Activated naive CD4-positive, alpha-beta T cell treated with anti-CD3 and anti-CD28 coated beads, Interleukin-2, amount 10 ng/mL, durations not matched to agents 7 days and 5 days (primary cell): ENCODE results near the gene CACNA2D3.

Source experiments
- CTCF ChIA-PET: fragments of 350-600 bp; sonication (Branson Sonifier 250); formaldehyde crosslinking; loops from one replicate; lab custom pipeline; 2021; ENCODE audit warnings: antibody characterized with exemption; lab: Charles Lee
- DNase-seq: peaks from one replicate; pipeline ENCODE4 v3.0.0-alpha.2; 2020
- H3K27ac Mint-ChIP-seq: one replicate; pipeline ENCODE4 v1.8.0; 2021; ENCODE audit warnings: mild to moderate bottlenecking, moderate library complexity, mixed read lengths
- H3K27me3 Mint-ChIP-seq: one replicate; pipeline ENCODE4 v1.8.0; 2021; ENCODE audit warnings: mild to moderate bottlenecking, mixed read lengths
- H3K36me3 Mint-ChIP-seq: one replicate; pipeline ENCODE4 v1.8.0; 2021; ENCODE audit warnings: mixed read lengths
- H3K4me1 Mint-ChIP-seq: one replicate; pipeline ENCODE4 v1.8.0; 2021; ENCODE audit warnings: mixed read lengths
- H3K4me3 Mint-ChIP-seq: one replicate; pipeline ENCODE4 v1.8.0; 2021; ENCODE audit warnings: mild to moderate bottlenecking, moderate library complexity, mixed read lengths
- H3K9me3 Mint-ChIP-seq: one replicate; pipeline ENCODE4 v1.8.0; 2021; ENCODE audit warnings: mixed read lengths

Gene CACNA2D3

GRCh38 chr3:54494209-54494608, 371.9 kb downstream of the CACNA2D3 start:
- no peak overlapping the region for H3K4me3 Mint-ChIP-seq
- no peak overlapping the region for H3K27ac Mint-ChIP-seq
- CTCF ChIA-PET: no interaction called here
- no peaks in the 10 kb centered on the region for H3K4me1 Mint-ChIP-seq
- H3K9me3 Mint-ChIP-seq: peaks cover 14% of the 10 kb centered on the region
- no peaks in the 10 kb centered on the region for H3K36me3 Mint-ChIP-seq
- DNase-seq: no peak
- no peaks in the 10 kb centered on the region for H3K27me3 Mint-ChIP-seq

GRCh38 chr3:54506603-54507002, 384.3 kb downstream of the CACNA2D3 start:
- H3K9me3 Mint-ChIP-seq: peaks cover 6% of the 10 kb centered on the region
- H3K27me3 Mint-ChIP-seq: no peaks in the 10 kb centered on the region
- no peak overlapping the region for H3K27ac Mint-ChIP-seq
- no peaks in the 10 kb centered on the region for H3K4me1 Mint-ChIP-seq
- CTCF ChIA-PET: no interaction called here
- no peak for DNase-seq
- H3K36me3 Mint-ChIP-seq: no peaks in the 10 kb centered on the region
- no peak overlapping the region for H3K4me3 Mint-ChIP-seq

DNA sequence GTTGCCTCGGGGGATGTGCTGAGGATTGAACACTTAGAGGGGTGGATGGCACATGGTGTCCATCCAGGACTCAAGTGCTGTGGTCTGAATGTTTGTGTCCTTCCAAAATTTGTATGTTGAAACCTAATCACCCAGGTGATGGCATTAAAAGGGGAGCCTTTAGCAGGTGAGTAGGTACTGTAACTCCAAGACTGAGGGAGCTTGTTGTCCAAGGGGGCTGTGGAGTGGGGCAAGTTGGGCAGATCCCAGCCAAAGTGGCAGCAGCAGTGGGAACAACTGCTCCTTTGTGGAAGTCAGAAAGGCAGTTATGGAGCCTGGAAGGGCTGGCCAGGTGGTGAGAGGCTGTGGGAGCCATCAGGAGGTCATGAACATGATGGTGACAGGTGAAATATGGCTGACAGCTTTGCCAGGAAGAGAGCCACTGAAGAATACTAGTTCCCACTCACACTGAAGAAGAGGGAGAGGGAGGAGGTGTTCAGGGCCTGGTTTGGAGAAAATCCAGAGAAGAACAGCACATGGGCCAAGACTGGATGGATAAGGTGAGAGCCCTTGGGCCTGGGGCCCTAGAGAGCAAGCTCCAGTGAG, 385.6 kb downstream of the CACNA2D3 start:
- no peaks in the 10 kb centered on the region for H3K27me3 Mint-ChIP-seq
- H3K36me3 Mint-ChIP-seq: no peaks in the 10 kb centered on the region
- peaks cover 6% of the 10 kb centered on the region for H3K9me3 Mint-ChIP-seq
- H3K4me1 Mint-ChIP-seq: no peaks in the 10 kb centered on the region
- H3K27ac Mint-ChIP-seq: no peak overlapping the region
- no peak for DNase-seq
- H3K4me3 Mint-ChIP-seq: no peak overlapping the region
- CTCF ChIA-PET: no interaction called here

DNA sequence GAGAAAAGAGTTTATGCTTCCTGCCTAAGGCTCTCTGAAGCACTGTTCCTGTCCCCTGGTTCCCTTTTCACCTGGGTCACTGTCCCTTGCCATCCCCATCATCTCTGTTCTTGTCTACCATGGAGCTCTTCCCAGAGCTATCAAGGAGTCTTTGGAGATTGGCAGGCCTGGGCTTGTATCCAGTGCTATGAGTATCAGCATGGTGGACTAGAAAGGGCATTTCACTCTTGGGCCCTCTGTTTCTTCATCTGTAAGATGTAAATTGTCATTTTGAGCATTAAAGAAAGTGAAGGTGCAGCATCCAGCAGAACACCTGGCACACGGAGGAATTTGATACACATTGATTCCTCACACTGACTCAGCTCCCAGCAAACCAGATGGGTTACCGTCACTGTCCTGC, 388.2 kb downstream of the CACNA2D3 start:
- H3K9me3 Mint-ChIP-seq: peaks cover 9% of the 10 kb centered on the region
- no peak overlapping the region for H3K27ac Mint-ChIP-seq
- no peaks in the 10 kb centered on the region for H3K36me3 Mint-ChIP-seq
- no peak overlapping the region for H3K4me3 Mint-ChIP-seq
- DNase-seq: no peak
- H3K4me1 Mint-ChIP-seq: no peaks in the 10 kb centered on the region
- no peaks in the 10 kb centered on the region for H3K27me3 Mint-ChIP-seq
- CTCF ChIA-PET: no interaction called here

DNA sequence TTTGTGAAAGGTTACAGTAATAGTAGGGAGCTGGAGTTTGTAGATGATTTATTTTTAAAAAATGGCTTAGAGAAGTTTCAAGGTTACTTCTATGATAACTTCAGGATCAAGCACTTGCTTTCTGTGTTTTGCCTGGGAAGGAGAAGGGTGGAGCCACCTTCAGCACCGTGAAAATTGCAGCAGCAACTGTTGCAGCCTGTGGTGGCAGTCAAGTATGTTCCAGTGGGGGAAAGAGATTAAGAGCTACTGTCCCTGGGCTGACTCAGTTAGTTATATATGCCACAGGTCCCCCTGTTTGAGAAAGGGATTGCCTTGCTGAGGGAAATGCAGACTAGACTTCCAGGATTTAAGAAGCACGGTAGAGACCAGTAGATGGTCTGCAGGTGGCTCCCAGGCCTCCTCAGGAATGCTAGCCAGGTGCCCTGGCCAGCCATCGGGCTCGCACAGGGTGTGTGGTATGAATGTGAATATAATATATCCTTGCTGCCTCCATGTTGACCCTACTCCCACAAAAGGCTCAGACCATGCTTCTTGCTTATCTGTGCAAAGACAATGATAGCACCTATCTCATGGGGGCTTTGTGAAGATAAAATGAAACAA, 389.5 kb downstream of the CACNA2D3 start:
- CTCF ChIA-PET: no interaction called here

DNA sequence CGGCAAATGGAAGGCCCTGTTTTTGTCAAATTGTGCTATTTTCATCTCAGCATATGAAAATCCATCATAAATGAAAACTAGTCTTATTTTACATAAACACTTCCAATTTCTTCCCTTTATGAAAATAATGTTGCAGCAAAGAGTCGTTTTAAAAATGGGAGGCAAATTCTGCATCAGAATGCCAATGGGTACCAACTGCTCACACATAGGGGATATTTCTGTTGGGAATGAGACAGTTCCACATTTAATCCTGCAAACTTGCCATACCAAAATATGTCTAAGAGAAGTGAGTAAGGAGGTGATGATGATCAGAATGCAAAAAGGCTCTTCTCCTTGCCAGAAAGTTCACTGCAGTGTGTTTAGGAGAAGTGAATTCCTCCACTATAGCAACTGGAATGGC, 391.7 kb downstream of the CACNA2D3 start:
- no peak overlapping the region for H3K4me3 Mint-ChIP-seq
- H3K27me3 Mint-ChIP-seq: no peaks in the 10 kb centered on the region
- peaks cover 9% of the 10 kb centered on the region for H3K9me3 Mint-ChIP-seq

More for the DNA sequence above, 389.5 kb downstream of the CACNA2D3 start:
- H3K27ac Mint-ChIP-seq: no peak overlapping the region
- H3K4me1 Mint-ChIP-seq: no peaks in the 10 kb centered on the region
- DNase-seq: no peak
- H3K27me3 Mint-ChIP-seq: no peaks in the 10 kb centered on the region
- no peaks in the 10 kb centered on the region for H3K36me3 Mint-ChIP-seq
- H3K4me3 Mint-ChIP-seq: no peak overlapping the region
- H3K9me3 Mint-ChIP-seq: peaks cover 9% of the 10 kb centered on the region

DNA sequence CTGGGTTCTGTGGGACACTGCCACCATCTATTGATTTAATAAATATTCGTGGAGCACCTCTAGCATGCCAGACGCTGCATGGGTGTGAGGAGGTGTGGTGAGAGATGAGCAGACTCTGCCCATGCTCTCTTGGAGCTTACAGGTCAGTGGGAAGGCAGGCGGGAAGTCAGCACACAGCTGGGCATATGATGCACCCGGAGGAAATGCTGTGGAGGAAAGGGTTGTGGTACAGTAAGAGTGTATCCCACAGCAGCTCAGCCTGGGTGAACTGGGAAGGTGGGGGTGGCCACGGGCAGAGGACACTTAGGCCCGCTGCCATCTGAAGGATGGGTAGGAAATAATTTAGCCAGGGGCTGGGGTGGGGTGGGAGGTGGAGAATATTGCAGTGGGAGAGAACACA, 392.1 kb downstream of the CACNA2D3 start:
- CTCF ChIA-PET: no interaction called here
- H3K4me3 Mint-ChIP-seq: no peak overlapping the region
- H3K4me1 Mint-ChIP-seq: no peaks in the 10 kb centered on the region
- peaks cover 9% of the 10 kb centered on the region for H3K9me3 Mint-ChIP-seq
- no peak for DNase-seq
- no peaks in the 10 kb centered on the region for H3K36me3 Mint-ChIP-seq
- H3K27ac Mint-ChIP-seq: no peak overlapping the region
- H3K27me3 Mint-ChIP-seq: no peaks in the 10 kb centered on the region

More for the DNA sequence above, 391.7 kb downstream of the CACNA2D3 start:
- H3K36me3 Mint-ChIP-seq: no peaks in the 10 kb centered on the region
- H3K4me1 Mint-ChIP-seq: no peaks in the 10 kb centered on the region
- CTCF ChIA-PET: no interaction called here
- no peak overlapping the region for H3K27ac Mint-ChIP-seq
- no peak for DNase-seq

- Mint-ChIP-seq H3K9me3 (peaks cover 7% of the 10 kb centered on the region), H3K36me3 (no peaks in the 10 kb centered on the region), H3K27me3 (no peaks in the 10 kb centered on the region), H3K4me1 (no peaks in the 10 kb centered on the region), H3K4me3 (no peak overlapping the region), H3K27ac (no peak overlapping the region)
- CTCF ChIA-PET: no interaction called here
- no peak for DNase-seq
Observed at GRCh38 chr3:54515441-54516213, 393.3 kb downstream of the CACNA2D3 start.

- Mint-ChIP-seq H3K27ac (no peak overlapping the region), H3K4me1 (no peaks in the 10 kb centered on the region), H3K36me3 (no peaks in the 10 kb centered on the region), H3K27me3 (no peaks in the 10 kb centered on the region), H3K9me3 (peaks cover 13% of the 10 kb centered on the region), H3K4me3 (no peak overlapping the region)
- CTCF ChIA-PET: no interaction called here
- no peak for DNase-seq
Observed at GRCh38 chr3:54517424-54517823, 395.1 kb downstream of the CACNA2D3 start.

GRCh38 chr3:54518011-54518675, 395.8 kb downstream of the CACNA2D3 start:
- CTCF ChIA-PET: no interaction called here
- Mint-ChIP-seq H3K27me3 (no peaks in the 10 kb centered on the region), H3K9me3 (peaks cover 12% of the 10 kb centered on the region), H3K27ac (no peak overlapping the region), H3K4me1 (no peaks in the 10 kb centered on the region), H3K36me3 (no peaks in the 10 kb centered on the region), H3K4me3 (no peak overlapping the region)
- no peak for DNase-seq

- H3K27ac Mint-ChIP-seq: no peak overlapping the region
- H3K4me1 Mint-ChIP-seq: no peaks in the 10 kb centered on the region
- CTCF ChIA-PET: no interaction called here
- H3K9me3 Mint-ChIP-seq: peaks cover 9% of the 10 kb centered on the region
- H3K36me3 Mint-ChIP-seq: no peaks in the 10 kb centered on the region
- no peak for DNase-seq
- H3K4me3 Mint-ChIP-seq: no peak overlapping the region
- H3K27me3 Mint-ChIP-seq: no peaks in the 10 kb centered on the region
Observed at GRCh38 chr3:54519493-54519892, 397.1 kb downstream of the CACNA2D3 start.

GRCh38 chr3:54520060-54520459, 397.7 kb downstream of the CACNA2D3 start:
- no peak for DNase-seq
- H3K4me1 Mint-ChIP-seq: no peaks in the 10 kb centered on the region
- no peaks in the 10 kb centered on the region for H3K36me3 Mint-ChIP-seq
- H3K27me3 Mint-ChIP-seq: no peaks in the 10 kb centered on the region
- CTCF ChIA-PET: no interaction called here
- H3K9me3 Mint-ChIP-seq: peaks cover 9% of the 10 kb centered on the region
- H3K4me3 Mint-ChIP-seq: no peak overlapping the region
- H3K27ac Mint-ChIP-seq: no peak overlapping the region

- Mint-ChIP-seq H3K4me3 (no peak overlapping the region), H3K27me3 (no peaks in the 10 kb centered on the region), H3K27ac (no peak overlapping the region), H3K9me3 (peaks cover 10% of the 10 kb centered on the region), H3K4me1 (no peaks in the 10 kb centered on the region), H3K36me3 (no peaks in the 10 kb centered on the region)
- DNase-seq: no peak
- CTCF ChIA-PET: no interaction called here
Observed at GRCh38 chr3:54527521-54527920, 405.2 kb downstream of the CACNA2D3 start.

- DNase-seq: no peak
- CTCF ChIA-PET: no interaction called here
- peaks cover 12% of the 10 kb centered on the region for H3K9me3 Mint-ChIP-seq
- no peak overlapping the region for H3K4me3 Mint-ChIP-seq
- H3K36me3 Mint-ChIP-seq: no peaks in the 10 kb centered on the region
- H3K27me3 Mint-ChIP-seq: no peaks in the 10 kb centered on the region
- H3K27ac Mint-ChIP-seq: no peak overlapping the region
- no peaks in the 10 kb centered on the region for H3K4me1 Mint-ChIP-seq
Observed at GRCh38 chr3:54527953-54528352, 405.6 kb downstream of the CACNA2D3 start.
